Vagina (tissue), 2 donors: ENCODE measurements around the gene LRRTM3. TPM values are rescaled to one million over a fixed set of nuclear protein-coding genes. Genes with fewer than 3 reads are reported as not detected.

ENCODE experiments used
- DNase-seq, 2 donors: peaks; one replicate each; pipeline ENCODE4 v3.0.0-alpha.2; 2017; ENCODE audit errors: extremely low spot score in 2 of 2
- H3K27ac ChIP-seq: fragments of 200-600 bp; sonication (generic); one replicate; pipeline ENCODE4 v1.5.1; 2019
- H3K27me3 ChIP-seq: fragments of 200-600 bp; sonication (generic); one replicate; pipeline ENCODE4 v1.5.1; 2019
- H3K36me3 ChIP-seq, 2 donors: fragments of 200-600 bp; sonication (generic); one replicate each; pipeline ENCODE4 v1.5.1; 2017 to 2019
- H3K4me1 ChIP-seq: fragments of 200-600 bp; sonication (generic); one replicate; pipeline ENCODE4 v1.5.1; 2019
- H3K4me3 ChIP-seq, 2 donors: fragments of 200-600 bp; sonication (generic); 1 replicate in 1 of 2; 2 replicates in 1 of 2; pipeline ENCODE4 v1.5.1; 2016 to 2019
- H3K9me3 ChIP-seq: fragments of 200-600 bp; sonication (generic); one replicate; pipeline ENCODE4 v1.5.1; 2019
- CTCF ChIP-seq, 3 experiments: fragments of 450-650 bp in 2 of 3; fragments of 200-600 bp in 1 of 3; sonication (generic) in 1 of 3; IDR thresholded peaks; one replicate each; pipeline ENCODE4 v1.5.1; 2017 to 2019; ENCODE audit warnings: antibody characterized with exemption in 3 of 3, mild to moderate bottlenecking in 2 of 3, moderate library complexity in 2 of 3
- POLR2A ChIP-seq, 2 donors: fragments of 450-650 bp; IDR thresholded peaks; one replicate each; pipeline ENCODE4 v1.6.1; 2017; ENCODE audit warnings: antibody characterized with exemption in 2 of 2, mild to moderate bottlenecking in 2 of 2, moderate library complexity in 2 of 2
- POLR2AphosphoS5 ChIP-seq, 2 donors: sonication (generic); formaldehyde crosslinking; IDR thresholded peaks; one replicate each; pipeline ENCODE4 v1.9.0; 2017; ENCODE audit warnings: antibody characterized with exemption in 2 of 2, mild to moderate bottlenecking in 2 of 2, low read depth in 1 of 2; ENCODE audit not compliant: insufficient read depth in 1 of 2
- intact Hi-C: fragments of 100-400 bp; cut with DNase I; formaldehyde crosslinking; loops from one replicate; pipeline ENCODE4 v1.15.1; 2023
- total RNA-seq: library from RNA; depleted of rRNA; stranded (reverse); fragments of >200 nt; gene quantifications from one replicate; pipeline ENCODE4 v1.2.3, GENCODE V29; 2016

LRRTM3 gene
- total RNA-seq, 1 donor from 2014 or later, result 0.25 TPM

- no peak for TF ChIP-seq POLR2AphosphoS5 (IDR thresholded peaks at IDR 0.05; ENCODE audit: insufficient read depth in 1 of 2, low read depth in 1 of 2)
- TF ChIP-seq CTCF (IDR thresholded peaks at IDR 0.05), result no peak
- no peak for TF ChIP-seq POLR2A (IDR thresholded peaks at IDR 0.05)
- intact Hi-C loops, result no loop called here
- Histone ChIP-seq H3K36me3 (no peaks in the 10 kb centered on the region), H3K4me3 (no peak overlapping the region), H3K4me1 (no peaks in the 10 kb centered on the region), H3K27me3 (no peaks in the 10 kb centered on the region), H3K9me3 (no peaks in the 10 kb centered on the region), H3K27ac (no peak overlapping the region)
- DNase-seq, result no peak
Observed at GRCh38 chr10:67140641-67141040, 214.8 kb downstream of the LRRTM3 start.

- Histone ChIP-seq H3K36me3 (no peaks in the 10 kb centered on the region), H3K4me1 (no peaks in the 10 kb centered on the region), H3K27ac (no peak overlapping the region), H3K4me3 (no peak overlapping the region), H3K9me3 (no peaks in the 10 kb centered on the region), H3K27me3 (no peaks in the 10 kb centered on the region)
- intact Hi-C loops, result no loop called here
- TF ChIP-seq POLR2AphosphoS5 (IDR thresholded peaks at IDR 0.05; ENCODE audit: insufficient read depth in 1 of 2, low read depth in 1 of 2) (no peak), CTCF (IDR thresholded peaks at IDR 0.05) (no peak), POLR2A (IDR thresholded peaks at IDR 0.05) (no peak)
- DNase-seq, result no peak
Observed at GRCh38 chr10:67141300-67141699, 215.5 kb downstream of the LRRTM3 start.

DNA sequence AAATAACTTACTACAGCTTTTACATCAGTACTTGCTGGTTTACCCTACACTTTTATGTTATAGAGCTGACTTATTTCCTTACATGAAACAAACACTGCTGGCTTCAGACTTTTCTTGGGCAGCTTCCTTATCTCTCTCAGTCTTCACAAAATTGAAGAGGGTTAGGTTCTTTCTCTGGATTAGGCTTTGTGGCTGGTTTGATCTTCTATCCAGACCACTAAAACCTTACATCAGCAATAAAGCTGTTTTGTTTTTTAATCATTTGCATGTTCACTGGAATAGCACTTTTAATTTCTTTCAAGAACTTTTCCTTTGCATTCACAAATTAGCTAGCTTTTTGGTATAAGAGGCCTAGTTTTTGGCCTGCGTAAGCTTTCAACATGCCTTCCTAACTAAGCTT is 218.7 kb downstream of the LRRTM3 start:
- intact Hi-C loops, result no loop called here
- TF ChIP-seq POLR2AphosphoS5 (IDR thresholded peaks at IDR 0.05; ENCODE audit: insufficient read depth in 1 of 2, low read depth in 1 of 2) (no peak), CTCF (IDR thresholded peaks at IDR 0.05) (no peak), POLR2A (IDR thresholded peaks at IDR 0.05) (no peak)
- Histone ChIP-seq H3K4me3 (no peak overlapping the region), H3K27ac (no peak overlapping the region), H3K36me3 (no peaks in the 10 kb centered on the region), H3K27me3 (no peaks in the 10 kb centered on the region), H3K9me3 (no peaks in the 10 kb centered on the region), H3K4me1 (no peaks in the 10 kb centered on the region)
- DNase-seq, result no peak
